ENCODE results near the gene DTNB. TPM values are rescaled to one million over a fixed set of nuclear protein-coding genes. Genes with fewer than 3 reads are reported as not detected.

Gene DTNB
- total and polyA plus RNA-seq, 12 donors = 4.7 to 27.5 (median 9.4) TPM

DNA sequence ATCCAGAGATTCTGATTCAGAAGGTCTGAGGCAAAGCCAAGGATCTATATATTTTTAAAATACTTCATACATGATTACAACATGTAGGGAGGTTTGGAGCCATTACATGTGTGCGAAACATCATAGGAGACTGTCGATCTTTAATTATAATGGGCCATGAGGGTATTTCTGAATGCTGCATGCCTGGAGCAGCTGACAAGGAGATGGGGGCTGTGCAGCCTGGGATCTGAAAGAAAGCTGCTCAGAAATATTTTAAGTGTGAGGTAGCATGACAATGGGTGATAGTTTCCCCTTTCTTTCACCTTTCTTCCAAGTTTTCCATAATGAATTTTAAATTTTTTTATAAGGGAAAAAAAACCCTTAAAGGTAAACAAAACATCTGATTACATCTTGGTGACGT is 229.6 kb downstream of the DTNB start:
- H3K4me1 ChIP-seq (replicated peaks in 1 of 2) = no peaks in the 10 kb centered on the region
- no peak for DNase-seq
- H3K4me3 ChIP-seq = no peak overlapping the region
- WGBS, 4 donors = 86 to 100% (median 94%) methylated on average over 3 of the region's 3 CpGs
- no peaks in the 10 kb centered on the region for H3K9me3 ChIP-seq (replicated peaks in 1 of 3)
- no peaks in the 10 kb centered on the region for H3K27me3 ChIP-seq
- intact Hi-C loops (cut with DNase I) = no loop called here
- H3K36me3 ChIP-seq (replicated peaks in 1 of 2) = no peaks in the 10 kb centered on the region
- TF ChIP-seq, protein P1, sequence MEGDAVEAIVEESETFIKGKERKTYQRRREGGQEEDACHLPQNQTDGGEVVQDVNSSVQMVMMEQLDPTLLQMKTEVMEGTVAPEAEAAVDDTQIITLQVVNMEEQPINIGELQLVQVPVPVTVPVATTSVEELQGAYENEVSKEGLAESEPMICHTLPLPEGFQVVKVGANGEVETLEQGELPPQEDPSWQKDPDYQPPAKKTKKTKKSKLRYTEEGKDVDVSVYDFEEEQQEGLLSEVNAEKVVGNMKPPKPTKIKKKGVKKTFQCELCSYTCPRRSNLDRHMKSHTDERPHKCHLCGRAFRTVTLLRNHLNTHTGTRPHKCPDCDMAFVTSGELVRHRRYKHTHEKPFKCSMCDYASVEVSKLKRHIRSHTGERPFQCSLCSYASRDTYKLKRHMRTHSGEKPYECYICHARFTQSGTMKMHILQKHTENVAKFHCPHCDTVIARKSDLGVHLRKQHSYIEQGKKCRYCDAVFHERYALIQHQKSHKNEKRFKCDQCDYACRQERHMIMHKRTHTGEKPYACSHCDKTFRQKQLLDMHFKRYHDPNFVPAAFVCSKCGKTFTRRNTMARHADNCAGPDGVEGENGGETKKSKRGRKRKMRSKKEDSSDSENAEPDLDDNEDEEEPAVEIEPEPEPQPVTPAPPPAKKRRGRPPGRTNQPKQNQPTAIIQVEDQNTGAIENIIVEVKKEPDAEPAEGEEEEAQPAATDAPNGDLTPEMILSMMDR (IDR thresholded peaks at IDR 0.05) = no peak
- no peak for TF ChIP-seq POLR2A (IDR thresholded peaks at IDR 0.05)
- no peak overlapping the region for H3K27ac ChIP-seq

DNA sequence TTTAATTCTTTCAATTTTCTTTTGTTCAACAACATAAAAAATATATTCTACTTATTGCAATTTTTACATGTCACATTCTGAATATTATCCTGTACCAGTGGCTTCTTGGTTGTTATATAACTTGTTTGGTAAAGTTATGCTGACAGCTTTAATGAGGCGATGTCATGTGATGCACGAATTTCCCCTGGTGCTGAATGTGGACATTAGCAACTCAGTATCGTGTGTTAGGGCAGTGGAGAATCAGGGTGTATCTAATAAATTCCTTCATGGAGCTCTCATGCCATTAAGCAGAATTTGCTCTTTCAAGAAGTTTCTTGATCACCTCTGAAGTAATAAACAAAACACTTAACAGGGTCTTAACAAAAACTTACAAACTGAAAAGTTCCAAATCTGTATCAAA is 232.0 kb downstream of the DTNB start:
- Histone ChIP-seq H3K36me3 (replicated peaks in 1 of 2) (no peaks in the 10 kb centered on the region), H3K4me1 (replicated peaks in 1 of 2) (no peaks in the 10 kb centered on the region), H3K27me3 (no peaks in the 10 kb centered on the region), H3K4me3 (no peak overlapping the region), H3K9me3 (replicated peaks in 1 of 3) (no peaks in the 10 kb centered on the region), H3K27ac (no peak overlapping the region)
- 76 to 89% (median 83%) methylated on average over 3 of the region's 3 CpGs for WGBS, 4 donors
- no peak for DNase-seq
- intact Hi-C loops (cut with DNase I) = no loop called here
- no peak for TF ChIP-seq POLR2A (IDR thresholded peaks at IDR 0.05)
- TF ChIP-seq, protein P1 (IDR thresholded peaks at IDR 0.05) = no peak

DNA sequence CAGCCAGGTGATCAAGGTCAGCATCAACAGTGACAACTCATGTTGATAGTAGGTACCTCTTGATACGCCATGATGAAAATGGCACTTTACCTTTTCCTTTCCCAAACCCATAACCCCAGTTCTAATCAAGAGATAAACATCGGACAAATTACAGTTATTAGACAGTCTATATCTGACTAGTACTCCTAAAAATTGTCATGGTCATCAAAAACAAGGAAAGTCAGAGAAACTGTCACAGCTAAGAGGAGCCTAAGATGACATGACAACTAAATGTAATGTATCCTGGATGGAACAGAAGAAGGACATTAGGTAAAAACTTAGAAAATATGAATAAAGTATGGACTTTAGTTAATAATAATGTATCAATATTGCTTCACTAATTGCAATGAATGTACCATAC is 234.6 kb downstream of the DTNB start:
- DNase-seq = no peak
- intact Hi-C loops (cut with DNase I) = no loop called here
- Histone ChIP-seq H3K27ac (no peak overlapping the region), H3K27me3 (no peaks in the 10 kb centered on the region), H3K9me3 (replicated peaks in 1 of 3) (no peaks in the 10 kb centered on the region), H3K36me3 (replicated peaks in 1 of 2) (no peaks in the 10 kb centered on the region), H3K4me3 (no peak overlapping the region), H3K4me1 (replicated peaks in 1 of 2) (no peaks in the 10 kb centered on the region)
- TF ChIP-seq POLR2A (IDR thresholded peaks at IDR 0.05) = no peak
- TF ChIP-seq, protein P1 (IDR thresholded peaks at IDR 0.05) = no peak
- 89 to 98% (median 97%) methylated on average over 2 of the region's 2 CpGs for WGBS, 4 donors

DNA sequence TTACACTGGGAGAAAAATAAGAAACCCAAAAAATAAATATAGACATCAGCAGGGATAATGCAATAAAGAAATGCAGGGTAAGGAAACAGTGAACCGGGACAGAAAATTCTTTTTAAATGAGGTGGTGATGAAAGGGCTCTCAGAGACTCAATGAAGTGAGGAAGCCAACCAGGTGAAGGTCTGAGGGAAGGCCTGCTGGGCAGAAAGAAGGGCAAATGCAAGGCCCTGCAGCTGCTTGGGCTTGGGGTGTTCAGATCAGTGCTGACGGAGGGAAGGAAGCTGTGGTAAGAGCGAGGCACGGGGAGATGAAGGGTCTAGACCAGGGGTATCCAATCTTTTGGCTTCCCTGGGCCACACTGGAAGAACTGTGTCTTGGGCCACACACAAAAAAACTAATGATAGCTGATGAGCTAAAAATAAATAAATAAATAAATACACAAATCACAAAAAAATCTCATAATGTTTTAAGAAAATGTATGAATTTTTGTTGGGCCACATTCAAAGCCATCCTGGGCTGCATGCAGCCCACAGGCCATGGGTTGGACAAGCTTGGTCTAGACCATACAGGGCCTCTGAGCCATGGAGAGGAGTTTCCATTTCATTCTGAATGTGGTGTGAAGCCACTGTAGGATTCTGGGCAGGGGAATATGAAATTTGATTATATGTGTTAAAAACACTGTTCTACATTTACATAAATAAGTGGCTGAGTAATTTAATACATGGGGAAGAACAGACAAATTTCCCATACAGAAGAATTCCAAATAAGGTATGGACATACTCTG is 235.3 kb downstream of the DTNB start:
- TF ChIP-seq, protein P1 (IDR thresholded peaks at IDR 0.05) = no peak
- TF ChIP-seq POLR2A (IDR thresholded peaks at IDR 0.05) = no peak
- Histone ChIP-seq H3K36me3 (replicated peaks in 1 of 2) (no peaks in the 10 kb centered on the region), H3K9me3 (replicated peaks in 1 of 3) (no peaks in the 10 kb centered on the region), H3K27ac (no peak overlapping the region), H3K4me3 (no peak overlapping the region), H3K27me3 (no peaks in the 10 kb centered on the region), H3K4me1 (replicated peaks in 1 of 2) (no peaks in the 10 kb centered on the region)
- intact Hi-C loops (cut with DNase I) = no loop called here
- WGBS, 4 donors = 89 to 97% (median 95%) methylated on average over 4 of the region's 4 CpGs
- DNase-seq = no peak
